Urinary bladder (tissue), 4 donors: Measurements from ENCODE around the gene SEPTIN1. TPM values are rescaled to one million over a fixed set of nuclear protein-coding genes. Genes with fewer than 3 reads are reported as not detected.

Experiments
- DNase-seq: peaks from one replicate; pipeline ENCODE4 v3.0.0-alpha.2; 2015; ENCODE audit errors: extremely low spot score
- H3K27ac ChIP-seq: one replicate; pipeline ENCODE4 v1.5.1; 2013; ENCODE audit warnings: low read depth, mild to moderate bottlenecking, moderate library complexity
- H3K36me3 ChIP-seq: one replicate; pipeline ENCODE4 v1.6.1; 2013; ENCODE audit warnings: mild to moderate bottlenecking, moderate library complexity; ENCODE audit not compliant: insufficient read depth
- H3K4me1 ChIP-seq: one replicate; pipeline ENCODE4 v1.6.1; 2013; ENCODE audit warnings: mild to moderate bottlenecking, moderate library complexity; ENCODE audit not compliant: insufficient read depth
- H3K4me3 ChIP-seq: one replicate; pipeline ENCODE4 v1.5.1; 2013; ENCODE audit warnings: low read depth, low read length
- WGBS: extraction: QIAGEN DNeasy Blood & Tissue Kit; methylation state at CpG from one replicate; pipeline ENCODE4 v1.1.7; 2013; 5-methylcytosine and 5-hydroxymethylcytosine counted together
- polyA plus RNA-seq: library from polyadenylated mRNA; stranded (reverse); fragments of 200-250 nt; gene quantifications from one replicate; pipeline ENCODE4 v1.2.3, GENCODE V29; 2013
- total RNA-seq: library from RNA; depleted of rRNA; stranded (reverse); fragments of >200 nt; gene quantifications from one replicate; pipeline ENCODE4 v1.2.3, GENCODE V29; 2014
- donor health status: healthy with polysubstance abuse.
- donor health status: healthy.

The SEPTIN1 gene
- total and polyA plus RNA-seq, 2 donors: 0.37 to 3.5 TPM

DNA sequence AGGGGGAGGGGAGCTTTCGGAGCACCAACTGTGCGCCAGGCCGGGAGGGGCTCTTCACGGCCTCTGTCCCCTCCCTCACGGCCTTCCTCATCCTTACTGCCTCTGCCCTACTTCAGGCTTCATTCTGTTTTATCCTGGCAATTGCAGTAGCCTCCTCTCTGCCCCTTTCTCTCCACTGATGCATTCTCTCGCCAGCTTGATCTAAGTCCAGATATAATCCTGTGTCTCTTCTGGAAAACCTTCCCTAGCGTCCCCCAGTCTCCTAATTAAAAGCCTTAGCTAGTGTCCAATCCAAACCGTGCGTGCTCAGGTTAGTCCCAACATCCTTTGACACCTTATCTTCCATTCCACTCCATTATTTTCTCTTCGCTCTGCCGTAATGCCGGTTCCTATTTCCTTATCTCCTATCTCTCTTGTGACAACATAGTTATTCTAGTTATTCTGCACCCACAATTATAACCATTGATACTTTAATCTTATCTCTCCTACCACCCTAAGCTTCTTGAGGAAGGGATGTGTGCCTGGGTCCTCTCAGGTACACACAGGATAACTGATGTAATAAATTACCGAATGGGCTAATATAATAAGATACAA lies 13.7 kb upstream of the SEPTIN1 start:
- Histone ChIP-seq H3K27ac (no peak overlapping the region), H3K4me1 (no peaks in the 10 kb centered on the region), H3K4me3 (peak overlapping the region; percentile 97), H3K36me3 (no peaks in the 10 kb centered on the region)
- no peak for DNase-seq
- 12% methylated on average over 13 of the region's 13 CpGs for WGBS

DNA sequence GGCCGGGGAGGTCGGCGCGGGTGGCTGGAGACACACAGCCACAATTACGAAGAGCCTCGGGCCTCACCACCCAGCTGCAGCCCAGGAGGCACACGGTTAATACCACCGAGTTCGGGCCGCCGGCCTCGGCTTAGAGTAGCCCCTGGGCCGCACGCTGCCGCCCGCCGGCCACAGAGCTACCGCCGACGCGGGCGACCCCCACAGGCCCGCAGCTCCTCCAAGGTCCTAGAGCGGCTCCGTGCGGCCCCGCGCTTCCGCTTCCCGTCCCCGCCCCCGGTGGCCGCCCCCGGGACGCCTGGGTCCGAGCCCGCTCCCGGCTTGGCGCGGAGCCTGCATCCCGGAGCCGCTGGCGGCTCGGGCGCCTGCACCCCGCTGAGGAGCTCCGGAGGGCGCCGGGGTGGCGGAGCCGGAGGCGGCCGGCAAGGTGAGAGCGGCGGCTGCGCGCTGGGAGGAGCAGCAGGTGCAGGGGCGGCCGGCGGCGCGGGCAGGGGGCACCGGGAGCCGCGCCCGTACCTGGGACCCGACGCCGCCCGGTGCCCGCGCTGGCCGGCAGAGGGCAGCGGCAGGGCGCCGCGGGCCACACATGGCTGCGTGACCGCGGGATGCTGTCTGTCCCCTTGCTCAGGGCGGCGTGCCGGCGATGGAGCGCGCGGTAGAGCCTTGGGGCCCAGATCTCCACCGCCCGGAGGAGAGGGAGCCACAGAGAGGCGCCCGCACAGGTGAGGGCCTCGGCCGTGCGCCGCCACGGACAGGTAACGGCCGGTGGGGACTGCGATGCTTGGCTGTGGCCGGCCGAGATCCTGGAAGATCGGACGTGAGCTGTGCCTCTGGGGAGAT lies 13.0 kb upstream of the SEPTIN1 start, which contains the start of gene ZNF48:
Gene ZNF48 (plus strand): TSS at position 266 of the 837 bp plus-strand sequence. CDS start 375 bp downstream, at position 641.
- Histone ChIP-seq H3K4me3 (peak within 1 kb of the TSS; percentile 97), H3K36me3 (no peaks in the 10 kb centered on the region), H3K4me1 (no peaks in the 10 kb centered on the region), H3K27ac (peak within 1 kb of the TSS; percentile 42)
- no peak for DNase-seq
- WGBS: under 1% methylated on average over 103 of the region's 103 CpGs

DNA sequence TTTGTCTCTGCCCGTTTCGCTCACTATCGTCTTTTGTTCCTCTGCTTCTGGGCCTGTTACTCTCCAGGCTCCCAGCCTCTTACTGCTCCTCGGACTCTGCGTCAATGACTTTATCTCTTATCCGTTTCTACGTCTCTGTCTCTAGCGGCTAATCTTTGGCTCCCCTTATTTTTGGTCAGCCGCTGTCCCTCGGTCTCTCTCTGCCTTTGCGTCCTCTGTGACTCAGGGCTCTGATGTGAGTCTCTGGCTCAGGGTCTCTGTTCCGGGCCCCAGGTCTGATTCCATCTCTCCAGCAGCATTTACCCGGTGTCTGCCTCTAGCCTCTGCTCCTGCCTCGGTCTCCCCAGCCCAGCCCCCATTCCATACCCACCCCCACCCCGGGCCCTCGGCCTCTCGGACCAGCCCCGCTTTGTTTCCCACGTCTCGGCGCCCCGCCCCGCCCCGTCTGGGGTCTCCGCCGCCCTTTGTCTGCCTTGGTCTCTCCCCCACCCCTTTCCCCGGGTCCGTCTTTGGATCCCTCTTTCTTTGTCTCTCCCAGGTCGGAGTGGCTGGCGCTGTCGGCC lies 12.3 kb upstream of the SEPTIN1 start:
- Histone ChIP-seq H3K4me3 (peak overlapping the region; percentile 97), H3K36me3 (no peaks in the 10 kb centered on the region), H3K27ac (peak overlapping the region; percentile 42), H3K4me1 (no peaks in the 10 kb centered on the region)
- 5% methylated on average over 31 of the region's 31 CpGs for WGBS
- DNase-seq: no peak

- Histone ChIP-seq H3K27ac (no peak overlapping the region), H3K4me1 (peaks cover 2% of the 10 kb centered on the region), H3K36me3 (no peaks in the 10 kb centered on the region), H3K4me3 (no peak overlapping the region)
- no peak for DNase-seq
- 18% methylated on average over 2 of the region's 2 CpGs for WGBS
Observed at GRCh38 chr16:30383521-30383920, 1.2 kb upstream of the SEPTIN1 start.

DNA sequence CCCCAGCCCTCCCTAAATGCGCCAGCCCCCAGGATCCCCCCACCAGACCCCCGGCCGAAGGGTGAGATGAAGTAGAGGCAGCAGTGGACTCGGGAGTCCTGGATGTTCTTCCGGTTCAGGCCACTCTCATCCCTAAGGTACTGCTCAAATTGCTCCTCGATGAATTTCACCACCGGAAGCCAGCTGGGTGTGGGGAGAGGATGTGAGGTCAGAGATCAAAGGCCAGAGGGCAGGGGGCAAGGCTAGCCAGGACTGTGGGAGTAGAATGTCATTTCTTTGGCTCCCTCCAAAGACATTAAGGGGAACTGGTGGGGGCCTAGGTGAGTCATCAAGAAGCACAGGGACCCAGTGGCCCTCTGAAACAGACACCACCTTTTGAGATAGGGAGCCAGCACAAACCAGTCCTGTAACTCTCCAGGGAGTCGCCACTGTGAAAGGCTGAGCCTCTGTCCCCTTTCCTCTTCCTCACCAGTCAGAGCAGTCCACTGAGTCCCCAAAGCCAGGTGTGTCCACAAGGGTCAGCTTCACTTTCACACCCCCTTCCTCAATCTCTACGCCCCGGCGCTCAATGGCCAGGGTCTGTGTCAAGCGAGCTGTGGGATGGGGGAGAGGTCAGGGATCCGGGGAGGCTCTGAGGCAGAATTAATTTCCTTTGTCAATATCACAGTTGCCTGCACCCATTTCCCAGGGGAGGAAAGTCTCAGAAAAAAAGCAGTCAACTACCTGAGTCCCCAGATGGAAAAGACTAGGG lies 895 bp downstream of the SEPTIN1 start:
- H3K36me3 ChIP-seq: no peaks in the 10 kb centered on the region
- 79% methylated on average over 13 of the region's 13 CpGs for WGBS
- H3K4me3 ChIP-seq: no peak overlapping the region
- no peak overlapping the region for H3K27ac ChIP-seq
- no peak for DNase-seq
- peaks cover 2% of the 10 kb centered on the region for H3K4me1 ChIP-seq

- Histone ChIP-seq H3K4me3 (no peak overlapping the region), H3K4me1 (peaks cover 2% of the 10 kb centered on the region), H3K27ac (no peak overlapping the region), H3K36me3 (no peaks in the 10 kb centered on the region)
- DNase-seq: no peak
- WGBS: 78% methylated on average over 6 of the region's 6 CpGs
Observed at GRCh38 chr16:30380803-30381208, 1.6 kb downstream of the SEPTIN1 start.

DNA sequence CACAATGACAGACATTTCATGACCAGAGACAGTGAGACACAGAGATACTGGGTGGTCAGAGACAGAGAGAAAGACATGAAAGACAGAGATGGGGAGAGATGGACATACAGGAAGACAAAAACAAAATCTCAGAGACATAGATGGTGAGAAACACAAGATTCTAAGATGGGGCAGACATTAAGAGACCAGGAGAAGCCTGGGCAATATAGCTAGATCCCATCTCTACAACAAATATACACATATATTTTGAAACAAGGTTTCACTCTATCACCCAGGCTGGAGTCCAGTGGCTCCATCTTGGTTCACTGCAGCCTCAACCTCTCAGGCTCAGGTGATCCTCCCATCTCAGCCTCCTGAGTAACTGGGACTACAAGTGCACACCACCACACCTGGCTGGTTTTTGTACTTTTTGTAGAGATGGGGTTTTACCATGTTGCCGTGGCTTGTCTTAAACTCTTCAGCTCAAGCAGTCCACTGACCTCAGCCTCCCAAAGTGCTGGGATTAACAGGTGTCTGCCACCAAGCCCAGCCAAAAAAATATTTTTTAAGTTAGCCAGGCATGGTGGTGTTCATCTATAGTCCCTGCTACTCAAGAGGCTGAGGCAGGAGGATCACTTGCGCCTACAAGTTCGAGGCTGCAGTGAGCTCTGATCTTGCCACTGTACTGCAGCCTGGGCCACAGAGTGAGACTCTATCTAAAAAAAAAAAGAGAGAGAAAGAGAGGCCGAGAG lies 2.1 kb downstream of the SEPTIN1 start:
- Histone ChIP-seq H3K27ac (no peak overlapping the region), H3K4me1 (peaks cover 2% of the 10 kb centered on the region), H3K4me3 (no peak overlapping the region), H3K36me3 (no peaks in the 10 kb centered on the region)
- WGBS: 86% methylated on average over 4 of the region's 4 CpGs
- DNase-seq: no peak

DNA sequence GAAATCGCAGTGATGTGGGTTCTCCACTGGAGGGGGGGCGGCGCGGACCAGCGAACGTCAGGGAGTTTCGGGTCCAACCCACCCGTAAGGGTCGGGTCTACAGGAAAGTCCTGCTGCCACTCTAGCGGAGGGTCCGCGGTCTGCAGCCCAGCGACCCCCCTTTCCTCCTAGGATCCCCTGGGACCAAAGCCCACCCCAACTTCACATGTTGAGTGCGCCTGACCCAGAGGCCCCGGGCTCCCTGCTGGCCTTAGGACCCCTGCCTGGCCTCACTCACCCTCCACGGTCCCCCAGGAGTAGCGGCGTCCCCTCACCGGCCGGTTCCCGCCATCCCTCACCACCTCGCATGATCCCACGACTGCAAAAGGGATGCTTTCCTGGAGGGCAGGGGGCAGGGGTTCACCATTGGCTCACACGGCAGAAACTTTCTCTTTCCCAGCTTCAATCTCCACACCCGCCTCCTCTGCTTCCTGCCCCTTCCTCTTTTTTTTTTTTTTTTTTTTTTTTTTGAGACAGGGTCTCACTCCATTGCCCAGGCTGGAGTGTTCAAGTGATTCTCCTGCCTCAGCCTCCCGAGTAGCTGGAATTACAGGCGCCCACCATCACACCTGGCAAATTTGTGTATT lies 3.1 kb downstream of the SEPTIN1 start:
- Histone ChIP-seq H3K27ac (peak overlapping the region; percentile 53), H3K4me1 (peaks cover 2% of the 10 kb centered on the region), H3K4me3 (peak overlapping the region; percentile 51), H3K36me3 (no peaks in the 10 kb centered on the region)
- no peak for DNase-seq
- 26% methylated on average over 27 of the region's 27 CpGs for WGBS

- Histone ChIP-seq H3K4me3 (peak overlapping the region; percentile 51), H3K4me1 (peaks cover 2% of the 10 kb centered on the region), H3K27ac (peak overlapping the region; percentile 73), H3K36me3 (no peaks in the 10 kb centered on the region)
- DNase-seq: peak; percentile 92
- under 1% methylated on average over 67 of the region's 67 CpGs for WGBS
Observed at GRCh38 chr16:30378236-30379157, 3.9 kb downstream of the SEPTIN1 start.

DNA sequence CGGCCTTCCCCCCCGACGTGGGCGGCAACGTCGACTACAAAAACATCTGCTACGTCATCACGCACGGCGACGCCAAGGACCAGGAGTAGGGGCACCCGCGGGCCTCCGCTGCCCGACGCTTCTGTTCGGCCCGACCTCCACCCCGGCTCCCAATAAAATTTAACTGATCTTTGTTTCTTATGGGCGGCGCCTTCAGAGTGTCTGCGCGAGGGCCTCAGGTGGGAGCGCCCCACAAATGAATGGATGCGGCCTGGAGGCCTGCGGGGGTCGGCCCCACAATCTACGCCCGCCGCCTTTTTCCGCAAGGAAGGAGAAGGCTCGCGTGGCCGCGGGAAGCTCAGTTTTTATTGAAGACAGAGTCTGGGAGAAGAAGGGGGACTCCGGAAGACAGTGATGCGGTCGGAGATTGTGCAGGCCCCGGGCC lies 4.5 kb downstream of the SEPTIN1 start:
- Histone ChIP-seq H3K27ac (peak overlapping the region; percentile 99), H3K4me1 (peaks cover 2% of the 10 kb centered on the region), H3K4me3 (peak overlapping the region; percentile 51), H3K36me3 (no peaks in the 10 kb centered on the region)
- under 1% methylated on average over 39 of the region's 39 CpGs for WGBS
- DNase-seq: peak; percentile 78

GRCh38 chr16:30377050-30377811 lies 5.1 kb downstream of the SEPTIN1 start:
- WGBS: 37% methylated on average over 29 of the region's 29 CpGs
- Histone ChIP-seq H3K36me3 (no peaks in the 10 kb centered on the region), H3K27ac (peak overlapping the region; percentile 99), H3K4me1 (peaks cover 2% of the 10 kb centered on the region), H3K4me3 (peak overlapping the region; percentile 51)
- no peak for DNase-seq
